ENCODE measurements around the gene PIK3R6. TPM values are rescaled to one million over a fixed set of nuclear protein-coding genes. Genes with fewer than 3 reads are reported as not detected.

The PIK3R6 gene
- total and polyA plus RNA-seq, 2 experiments from 2014 or later, result 0.11 to 0.24 TPM

DNA sequence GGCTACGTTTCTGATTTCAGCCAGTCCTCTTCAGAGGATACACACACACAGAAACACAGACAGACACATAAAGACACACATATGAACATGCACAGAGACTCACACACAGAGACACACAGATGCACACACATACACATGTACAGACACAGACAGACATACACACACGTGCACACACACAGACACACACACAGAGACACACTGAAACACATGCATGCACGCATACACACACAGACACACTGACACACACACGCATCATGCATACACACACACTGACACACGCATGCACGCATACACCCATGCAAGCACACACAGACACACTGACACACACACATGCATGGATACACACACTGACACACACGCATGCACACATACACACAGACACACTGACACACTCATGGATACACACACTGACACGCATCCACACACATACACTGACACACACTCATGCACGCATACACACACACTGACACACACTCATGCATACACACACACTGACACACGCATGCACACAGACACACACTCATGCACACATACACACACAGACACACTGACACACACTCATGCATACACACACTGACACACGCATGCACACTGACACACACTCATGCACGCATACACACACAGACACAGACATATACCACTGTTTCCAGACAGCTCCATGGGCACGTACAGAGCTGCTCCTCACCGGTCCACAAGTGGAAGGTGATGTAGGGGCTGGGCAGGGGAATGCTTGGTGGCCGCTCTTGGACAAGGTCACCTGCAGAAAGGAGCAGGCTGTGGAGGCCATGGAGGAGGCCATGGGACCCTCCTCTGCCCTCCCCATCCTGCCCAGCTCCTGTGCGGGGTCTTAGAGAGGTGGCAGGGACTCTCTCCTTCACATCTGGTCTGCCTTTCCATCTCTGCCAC lies 38.2 kb downstream of the PIK3R6 start (continued):
- TF ChIP-seq ZNF462 (CRISPR knock-in tag; IDR thresholded peaks at IDR 0.05) (no peak), ZNF331 (CRISPR knock-in tag; IDR thresholded peaks at IDR 0.05; ENCODE audit: low read depth) (no peak), EZH2 (IDR thresholded peaks at IDR 0.05; ENCODE audit: low read depth, unreplicated experiment) (no peak), NANOG (IDR thresholded peaks at IDR 0.05; ENCODE audit: borderline replicate concordance) (no peak), EZH2phosphoT487 (IDR thresholded peaks at IDR 0.05; ENCODE audit: unreplicated experiment) (no peak), JUNB (IDR thresholded peaks at IDR 0.05; ENCODE audit: unreplicated experiment) (no peak), STAT1 (IDR thresholded peaks at IDR 0.05; ENCODE audit: unreplicated experiment) (no peak), CREB1 (CRISPR knock-in tag; IDR thresholded peaks at IDR 0.05; ENCODE audit: low read depth) (no peak), ZNF114 (CRISPR knock-in tag; IDR thresholded peaks at IDR 0.05) (no peak)
- TF ChIP-seq, protein P1, sequence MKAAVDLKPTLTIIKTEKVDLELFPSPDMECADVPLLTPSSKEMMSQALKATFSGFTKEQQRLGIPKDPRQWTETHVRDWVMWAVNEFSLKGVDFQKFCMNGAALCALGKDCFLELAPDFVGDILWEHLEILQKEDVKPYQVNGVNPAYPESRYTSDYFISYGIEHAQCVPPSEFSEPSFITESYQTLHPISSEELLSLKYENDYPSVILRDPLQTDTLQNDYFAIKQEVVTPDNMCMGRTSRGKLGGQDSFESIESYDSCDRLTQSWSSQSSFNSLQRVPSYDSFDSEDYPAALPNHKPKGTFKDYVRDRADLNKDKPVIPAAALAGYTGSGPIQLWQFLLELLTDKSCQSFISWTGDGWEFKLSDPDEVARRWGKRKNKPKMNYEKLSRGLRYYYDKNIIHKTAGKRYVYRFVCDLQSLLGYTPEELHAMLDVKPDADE (IDR thresholded peaks at IDR 0.05), result no peak
